ENCODE measurements around the gene LPCAT1.
"Not testable (repeated sequence)": the region's sequence is repeated elsewhere in the genome, so short reads cannot be mapped to it uniquely, and the experiment has no call there.

Gene LPCAT1

GRCh38 chr5:1476967-1477310 is 46.8 kb downstream of the LPCAT1 start:
- no peak overlapping the region for H3K27ac ChIP-seq
- TF ChIP-seq ZFX (IDR thresholded peaks at IDR 0.05; ENCODE audit: borderline replicate concordance) (no peak), CTCF (IDR thresholded peaks at IDR 0.05) (no peak)

DNA sequence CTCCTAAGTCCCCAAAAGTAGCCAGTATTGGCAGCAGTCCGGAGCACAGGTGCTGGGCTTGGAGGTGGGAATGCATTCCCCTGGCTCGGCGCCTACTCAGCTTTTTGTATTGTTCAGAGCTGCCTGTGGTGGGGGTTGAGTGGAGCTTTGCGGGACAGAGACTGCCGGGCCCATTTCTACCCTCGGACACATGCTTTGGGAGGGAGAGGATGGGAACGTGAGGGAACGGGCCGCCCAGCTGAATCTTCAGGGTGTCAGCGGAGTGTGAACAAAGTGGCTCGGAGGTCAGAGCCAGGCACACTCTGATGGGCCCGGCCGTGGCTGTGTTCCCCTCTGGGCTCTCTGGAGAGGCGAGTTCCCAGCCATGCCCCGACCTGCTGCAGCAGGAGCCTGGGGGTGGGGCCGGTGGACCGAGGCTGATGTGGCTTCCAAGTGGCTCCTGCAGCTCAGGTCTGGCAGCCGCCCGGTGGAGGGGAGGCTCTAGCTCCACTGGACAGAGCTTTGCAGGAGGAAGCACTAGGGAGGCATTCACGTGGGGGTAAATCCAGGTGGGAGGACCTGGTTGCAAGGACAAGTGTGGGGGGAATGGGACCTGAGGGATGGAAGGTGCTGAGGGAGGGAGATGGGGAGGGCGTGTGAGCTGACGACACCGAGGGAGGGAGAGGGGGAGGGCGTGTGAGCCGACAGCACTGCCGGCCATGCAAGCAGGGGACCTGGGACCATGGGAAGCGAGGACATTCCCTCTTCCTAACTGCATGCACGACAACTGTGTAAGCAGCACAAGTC is 47.4 kb downstream of the LPCAT1 start:
- no peak overlapping the region for H3K27ac ChIP-seq

DNA sequence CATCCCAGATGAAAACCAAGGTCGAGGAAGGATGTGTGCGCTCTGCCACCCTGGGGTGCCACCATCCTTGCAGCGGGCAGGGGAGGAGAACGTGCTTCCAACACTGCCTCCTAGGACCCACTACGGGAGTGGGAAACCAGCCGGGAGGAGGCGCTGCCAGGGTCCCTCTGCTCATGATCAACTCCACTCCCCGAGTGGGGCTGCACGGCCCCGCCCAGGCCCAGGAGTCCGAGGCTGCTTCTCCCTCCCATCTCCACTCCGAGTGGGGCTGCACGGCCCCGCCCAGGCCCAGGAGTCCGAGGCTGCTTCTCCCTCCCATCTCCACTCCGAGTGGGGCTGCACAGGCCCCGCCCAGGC is 48.2 kb downstream of the LPCAT1 start:
- not testable (repeated sequence) for H3K27ac ChIP-seq

More for the DNA sequence above, 47.4 kb downstream of the LPCAT1 start:
- TF ChIP-seq CTCF (IDR thresholded peaks at IDR 0.05) (no peak), ZFX (IDR thresholded peaks at IDR 0.05; ENCODE audit: borderline replicate concordance) (no peak)

DNA sequence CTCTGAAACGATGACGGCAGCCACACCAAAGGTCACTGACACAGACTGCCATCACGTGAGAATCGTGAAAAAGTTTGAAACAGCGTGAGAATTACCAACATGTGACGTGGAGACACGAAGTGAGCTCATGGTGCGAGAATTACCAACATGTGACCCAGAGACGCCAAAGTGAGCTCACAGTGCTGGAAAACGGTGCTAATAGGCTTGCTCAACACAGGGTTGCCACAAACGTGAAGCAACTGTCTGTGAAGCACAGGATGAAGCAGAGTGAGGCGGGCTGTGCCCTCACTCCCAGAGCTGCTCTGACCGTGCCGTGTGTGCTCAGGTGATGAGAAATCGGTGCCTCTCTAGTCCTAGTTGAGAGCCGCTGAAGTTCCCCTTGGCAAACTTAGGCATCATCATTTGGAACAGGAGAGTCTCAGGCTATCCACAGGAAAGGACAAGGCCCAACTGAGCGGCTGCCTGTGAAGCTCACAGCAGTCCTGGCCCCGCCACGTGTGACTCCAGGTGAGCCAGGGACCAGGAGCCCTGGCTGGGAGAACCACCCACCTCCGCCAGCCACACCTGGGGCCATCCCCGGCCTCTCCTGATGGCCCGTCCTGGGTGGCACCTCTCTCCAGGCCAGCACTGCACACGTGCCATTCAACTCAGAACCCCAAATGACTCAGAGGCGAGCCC is 48.8 kb downstream of the LPCAT1 start:
- TF ChIP-seq ZFX (IDR thresholded peaks at IDR 0.05; ENCODE audit: borderline replicate concordance), result no peak
- TF ChIP-seq CTCF (IDR thresholded peaks at IDR 0.05), result no peak
- no peak overlapping the region for H3K27ac ChIP-seq

DNA sequence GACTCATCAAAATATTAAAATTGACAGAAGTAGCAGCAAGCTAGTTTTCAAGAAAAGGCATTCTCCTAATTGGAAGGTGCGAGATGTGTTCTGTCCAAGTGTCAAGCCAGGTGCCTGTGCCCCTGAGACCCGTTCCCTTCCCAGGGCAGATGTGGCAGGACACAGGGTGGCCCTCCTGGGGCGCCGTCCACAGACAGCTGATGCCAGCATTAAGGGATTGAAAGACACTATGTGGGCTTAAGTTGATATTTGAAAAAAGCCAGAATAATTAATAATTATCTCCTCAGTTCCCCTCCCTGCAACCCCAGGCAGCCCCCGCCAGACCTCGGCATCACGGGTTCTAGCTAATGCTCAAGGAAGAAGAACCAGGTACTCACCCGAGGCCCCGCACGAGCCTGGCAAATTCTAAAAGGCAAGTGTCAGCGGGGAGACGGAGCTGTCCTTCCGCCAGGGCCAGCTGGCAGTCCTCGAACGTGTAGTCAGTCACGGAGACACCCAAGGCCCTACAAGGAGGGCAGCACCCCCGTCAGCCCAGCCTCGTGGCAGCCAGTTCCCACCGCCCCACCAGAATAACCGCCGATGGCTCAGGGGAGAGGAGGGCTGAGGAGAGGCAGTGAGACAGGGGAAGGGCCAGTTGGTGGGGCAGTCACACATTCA is 49.4 kb downstream of the LPCAT1 start:
- TF ChIP-seq CTCF (IDR thresholded peaks at IDR 0.05) (no peak), ZFX (IDR thresholded peaks at IDR 0.05; ENCODE audit: borderline replicate concordance) (no peak)
- H3K27ac ChIP-seq, result no peak overlapping the region

- no peak overlapping the region for H3K27ac ChIP-seq
- TF ChIP-seq ZFX (IDR thresholded peaks at IDR 0.05; ENCODE audit: borderline replicate concordance) (no peak), CTCF (IDR thresholded peaks at IDR 0.05) (no peak)
Observed at GRCh38 chr5:1473746-1474145, 50.0 kb downstream of the LPCAT1 start.

DNA sequence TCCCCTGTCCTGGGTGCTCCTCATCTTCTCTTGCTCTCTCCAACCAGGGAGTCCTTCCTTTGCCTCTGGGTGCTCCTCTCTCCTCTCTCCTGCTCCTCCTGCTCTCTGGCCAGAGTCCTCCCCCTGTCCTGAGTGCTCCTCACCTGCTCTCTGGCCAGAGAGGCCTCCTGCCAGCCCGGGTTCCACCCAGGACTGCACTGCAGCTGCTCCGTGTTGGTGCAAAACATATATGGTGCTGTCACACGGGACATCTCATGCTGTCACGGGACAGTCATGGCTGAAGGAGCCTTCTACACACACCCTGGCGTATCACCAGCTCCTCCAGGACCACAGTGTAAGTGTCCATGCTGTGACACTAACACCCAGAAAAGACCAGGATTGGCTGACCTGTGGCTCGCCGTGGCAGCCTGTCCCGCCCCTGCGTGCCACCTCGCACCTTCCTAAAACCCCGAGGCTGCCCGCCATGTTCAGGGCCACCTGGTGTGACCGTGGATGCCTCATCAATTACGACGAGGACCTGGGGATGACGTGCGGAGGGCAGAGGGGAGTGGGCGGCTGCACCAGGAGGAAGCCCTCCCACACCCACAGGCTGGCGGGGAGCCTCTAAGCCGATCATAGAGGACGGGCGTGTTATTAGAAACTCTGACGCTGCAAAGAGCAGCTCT is 50.7 kb downstream of the LPCAT1 start:
- no peak for TF ChIP-seq ZFX (IDR thresholded peaks at IDR 0.05; ENCODE audit: borderline replicate concordance)

More for the DNA sequence above, 50.7 kb downstream of the LPCAT1 start:
- no peak overlapping the region for H3K27ac ChIP-seq

Measured in 22Rv1 (cell line).